HG03521 (cell line): ENCODE results near the gene TRIP12.
"Not testable (repeated sequence)": the region's sequence is repeated elsewhere in the genome, so short reads cannot be mapped to it uniquely, and the experiment has no call there.

ENCODE experiments used
- ATAC-seq: cut with Tn5 transposase; IDR thresholded peaks from one replicate; pipeline ENCODE4 v1.9.1; 2021; ENCODE audit warnings: mild to moderate bottlenecking, moderate library complexity; ENCODE audit not compliant: unreplicated experiment

The TRIP12 gene

DNA sequence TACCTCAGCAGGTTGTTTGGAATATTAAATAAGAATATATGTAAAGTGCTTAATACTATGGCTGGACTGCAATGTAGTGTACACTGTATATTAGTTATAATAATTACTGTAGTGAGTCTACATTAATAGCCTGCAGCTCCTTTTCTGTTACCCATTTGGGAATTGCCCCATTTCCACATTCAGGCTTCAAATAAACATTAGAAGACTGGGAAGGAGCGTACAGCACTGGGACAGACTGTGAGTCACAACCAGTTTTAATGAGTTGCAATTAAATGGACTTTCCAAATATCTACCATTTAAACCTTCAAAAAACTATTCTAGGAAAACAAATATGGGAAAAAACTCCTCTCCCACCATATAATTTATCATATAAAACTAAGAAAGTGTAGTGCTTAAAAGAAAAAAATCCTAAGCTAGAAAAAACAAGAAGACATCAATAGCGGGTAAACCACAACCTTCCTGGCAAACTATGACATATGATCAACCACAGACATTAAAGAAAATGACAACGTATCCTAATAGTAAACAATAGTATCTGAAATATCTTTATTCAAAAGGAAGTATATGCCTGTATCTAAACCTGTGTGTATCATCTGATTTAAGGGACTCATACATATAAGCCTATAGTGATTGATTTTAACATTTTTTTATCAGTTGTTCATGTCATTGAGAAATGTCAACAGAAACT lies 86.1 kb downstream of the TRIP12 start:
- no peak for ATAC-seq

DNA sequence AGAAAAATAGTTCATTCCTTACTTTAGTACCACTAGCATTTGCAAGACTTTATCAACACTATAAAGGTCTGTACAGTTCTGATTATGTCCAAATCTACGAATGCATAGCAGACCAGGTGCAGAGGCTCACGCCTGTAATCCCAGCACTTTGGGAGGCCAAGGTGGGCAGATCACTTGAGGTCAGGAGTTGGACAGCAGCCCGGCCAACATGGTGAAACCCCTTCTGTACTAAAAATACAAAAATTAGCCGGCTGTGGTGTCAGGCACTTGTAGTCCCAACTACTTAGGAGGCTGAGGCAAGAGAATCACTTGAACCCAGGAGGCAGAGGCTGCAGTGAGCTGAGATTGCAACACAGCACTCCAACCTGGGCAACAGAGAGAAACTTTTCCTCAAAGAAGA lies 87.4 kb downstream of the TRIP12 start:
- not testable (repeated sequence) for ATAC-seq

DNA sequence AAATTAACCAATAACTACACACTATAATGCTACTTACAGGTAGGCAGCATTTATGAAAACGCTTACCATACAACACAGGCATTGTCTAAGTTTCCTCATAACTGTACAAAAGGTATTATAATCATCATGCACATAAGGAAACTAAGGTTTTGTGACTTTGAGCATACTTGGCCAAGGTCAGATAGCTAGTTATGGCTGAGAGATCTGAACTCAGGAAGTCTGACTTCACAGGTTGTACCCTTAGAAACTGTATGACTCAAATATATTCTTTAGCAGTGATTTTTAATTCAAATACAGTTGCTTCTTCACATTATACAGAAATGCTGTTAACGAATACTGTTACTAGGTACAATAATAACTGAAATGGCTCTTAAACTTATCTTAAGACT lies 89.3 kb downstream of the TRIP12 start:
- no peak for ATAC-seq

DNA sequence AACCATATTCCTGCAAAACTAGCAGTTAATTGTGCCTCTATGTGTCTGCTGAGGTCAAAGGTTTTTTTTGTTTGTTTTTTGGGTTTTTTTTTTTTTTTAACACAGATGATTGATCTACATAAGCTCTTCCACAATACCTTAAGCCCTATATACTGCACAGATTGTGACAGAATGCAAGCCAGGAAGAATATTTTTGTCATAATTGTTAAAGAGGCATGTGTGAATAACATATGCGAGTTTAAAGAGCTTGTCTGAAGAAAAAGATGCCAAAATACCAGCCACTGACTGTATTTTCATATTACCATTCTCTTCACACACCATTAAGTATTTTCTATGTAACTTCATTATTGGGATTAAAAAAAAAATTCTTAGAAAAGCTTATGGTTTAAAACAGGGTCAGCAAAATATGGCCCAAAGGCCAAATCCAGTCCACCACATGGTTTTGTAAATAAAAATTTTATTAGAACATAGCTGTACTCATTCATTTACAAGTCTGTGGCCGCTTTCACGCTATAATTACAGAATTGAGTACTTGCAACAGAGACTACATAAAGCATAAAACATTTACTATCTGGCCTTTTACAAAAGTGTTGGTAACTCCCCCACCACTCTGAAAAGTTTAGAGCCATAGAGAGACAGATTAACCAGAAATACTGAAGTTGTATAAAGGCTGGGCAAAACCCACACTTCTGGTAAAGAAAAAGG lies 89.9 kb downstream of the TRIP12 start:
- no peak for ATAC-seq

DNA sequence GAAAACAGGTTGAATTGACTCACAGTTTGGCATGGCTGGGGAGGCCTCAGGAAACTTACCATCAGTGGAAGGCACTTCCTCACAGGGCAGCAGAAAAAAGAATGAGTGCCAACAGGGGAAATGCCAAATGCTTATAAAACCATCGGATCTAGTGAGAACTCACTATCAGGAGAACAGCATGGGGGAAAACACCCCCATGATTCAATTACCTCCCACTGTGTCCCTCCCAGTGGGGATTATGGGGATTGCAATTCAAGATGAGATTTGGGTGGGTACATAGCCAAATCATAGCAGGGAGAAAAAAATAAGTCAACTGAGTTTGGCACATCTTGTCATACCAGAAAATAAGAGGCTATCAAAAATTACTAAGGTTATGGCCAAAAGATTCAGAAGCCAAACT lies 96.3 kb downstream of the TRIP12 start:
- no peak for ATAC-seq

DNA sequence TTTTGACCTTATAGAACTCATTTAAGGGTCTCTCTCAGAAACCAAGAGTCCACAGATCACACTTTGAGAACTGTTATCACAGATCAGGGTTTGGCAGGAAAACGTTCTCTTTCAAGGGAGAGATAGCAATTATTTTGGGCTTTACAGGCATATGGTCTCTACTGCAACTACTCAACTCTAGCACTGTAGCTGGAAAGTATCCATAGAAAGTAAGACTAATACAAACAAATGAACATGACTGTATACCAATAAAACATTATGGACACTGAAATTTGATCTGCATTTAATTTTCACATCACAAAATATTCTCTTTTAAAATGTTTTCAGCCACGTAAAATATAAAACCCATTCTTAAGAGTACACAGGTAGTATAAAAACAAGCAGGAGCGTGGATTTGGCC lies 100.5 kb downstream of the TRIP12 start:
- ATAC-seq, result no peak

DNA sequence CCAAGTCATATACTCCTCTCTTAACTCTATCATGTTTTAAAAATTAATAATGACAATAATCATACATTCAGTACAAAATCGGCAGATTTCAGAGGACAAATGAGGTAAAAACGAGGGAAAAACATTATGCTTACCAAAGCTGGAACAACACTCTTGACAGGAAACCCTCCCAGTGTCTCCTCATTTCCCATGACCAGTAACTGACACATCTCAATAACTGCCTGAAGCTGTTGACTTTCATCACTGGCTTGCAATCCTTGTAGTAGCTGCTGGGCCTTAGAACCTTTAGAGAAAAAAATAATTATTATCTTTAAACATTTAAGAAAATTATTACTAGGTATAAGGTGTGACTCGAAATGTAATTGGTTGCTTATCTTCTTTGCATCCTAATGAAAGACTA lies 103.6 kb downstream of the TRIP12 start:
- ATAC-seq, result no peak

DNA sequence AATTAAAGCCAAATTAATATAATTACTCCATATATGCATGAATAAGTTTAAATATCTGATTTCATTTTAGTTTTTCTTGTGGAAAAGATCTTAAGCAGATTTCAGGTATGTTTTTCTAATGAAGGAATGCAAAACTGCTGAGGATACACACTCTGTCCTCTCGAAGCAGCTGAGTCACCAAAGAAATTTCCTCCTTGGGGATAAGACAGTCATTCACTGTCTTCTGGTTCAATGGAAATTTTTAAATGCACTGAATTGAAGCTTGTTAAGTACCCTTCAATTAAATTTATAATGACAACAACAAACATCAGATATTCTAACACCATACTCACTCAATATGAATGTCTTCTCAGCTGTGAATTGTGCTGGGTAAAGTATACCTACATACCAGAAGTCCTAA lies 106.0 kb downstream of the TRIP12 start:
- ATAC-seq, result no peak

DNA sequence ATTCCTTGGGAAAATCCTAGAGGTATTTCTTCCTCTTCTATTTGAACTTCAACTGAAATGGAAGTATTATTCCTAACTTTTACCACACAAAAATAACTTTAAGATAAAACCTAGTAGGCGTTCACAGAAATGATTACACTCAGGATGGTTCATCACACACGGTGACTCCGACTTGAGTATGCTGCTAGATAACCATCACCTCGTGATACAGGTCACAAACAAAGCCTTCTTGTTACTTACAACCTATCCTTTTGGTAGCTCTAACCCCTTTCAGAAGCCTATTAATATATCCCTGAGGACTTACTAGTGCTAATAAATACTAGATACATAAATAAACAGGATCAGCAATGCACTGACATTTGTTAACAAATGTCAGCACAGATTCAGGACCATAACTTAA lies 106.5 kb downstream of the TRIP12 start:
- ATAC-seq, result no peak

DNA sequence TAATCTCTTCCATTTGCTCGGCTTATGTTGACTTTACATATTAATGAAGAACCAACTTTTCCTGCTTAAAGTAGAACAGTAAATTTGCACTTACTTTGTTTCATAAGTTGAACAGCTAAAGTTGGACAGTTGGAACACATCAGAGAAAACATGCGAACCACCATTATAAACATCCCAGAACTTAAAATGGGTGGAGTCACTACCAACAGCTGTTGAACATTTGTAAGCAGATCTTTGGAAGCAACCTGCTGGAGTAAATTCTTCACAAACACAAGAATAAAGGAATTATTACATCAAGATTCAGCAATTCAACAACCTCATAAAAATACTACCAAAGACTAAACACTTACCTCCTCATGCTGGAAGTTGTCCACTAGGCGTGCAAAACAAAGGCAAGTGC lies 111.0 kb downstream of the TRIP12 start:
- no peak for ATAC-seq

DNA sequence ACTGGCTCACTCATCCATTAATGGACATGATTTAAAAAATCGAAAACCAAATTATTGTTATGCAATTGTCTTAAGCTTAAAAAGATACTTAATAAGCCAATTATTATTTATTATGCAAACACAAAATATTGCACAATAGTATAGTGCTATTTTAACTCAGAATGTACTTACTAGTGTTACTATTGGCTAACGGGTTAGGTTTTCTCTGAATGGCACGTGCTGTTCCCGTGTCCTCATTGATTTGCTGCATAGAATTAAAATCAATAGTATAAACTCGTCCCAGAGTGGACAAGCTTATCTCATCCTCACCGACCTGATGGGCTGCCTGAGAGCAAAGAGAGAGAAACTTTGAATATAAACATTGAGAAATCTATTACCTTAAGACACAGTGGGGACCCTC lies 116.2 kb downstream of the TRIP12 start:
- ATAC-seq, result no peak

DNA sequence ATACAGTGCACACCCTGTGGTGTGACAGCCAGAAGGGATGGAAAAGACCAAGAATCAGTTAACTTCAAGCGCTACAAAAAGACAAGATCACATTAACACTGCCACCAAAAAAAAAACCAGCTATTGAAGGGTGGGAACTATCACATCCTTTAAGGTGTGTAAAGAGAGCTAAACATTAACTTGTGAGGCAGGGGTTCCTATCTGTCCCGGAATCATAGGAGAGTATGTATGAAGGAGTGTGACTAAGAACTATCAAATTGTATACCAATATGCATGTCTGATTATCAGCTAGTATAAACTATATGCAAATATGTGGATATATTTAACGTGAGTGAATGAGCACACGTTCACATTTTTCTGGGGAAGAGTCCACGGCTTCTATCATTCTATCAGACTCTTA lies 119.0 kb downstream of the TRIP12 start:
- ATAC-seq, result no peak

DNA sequence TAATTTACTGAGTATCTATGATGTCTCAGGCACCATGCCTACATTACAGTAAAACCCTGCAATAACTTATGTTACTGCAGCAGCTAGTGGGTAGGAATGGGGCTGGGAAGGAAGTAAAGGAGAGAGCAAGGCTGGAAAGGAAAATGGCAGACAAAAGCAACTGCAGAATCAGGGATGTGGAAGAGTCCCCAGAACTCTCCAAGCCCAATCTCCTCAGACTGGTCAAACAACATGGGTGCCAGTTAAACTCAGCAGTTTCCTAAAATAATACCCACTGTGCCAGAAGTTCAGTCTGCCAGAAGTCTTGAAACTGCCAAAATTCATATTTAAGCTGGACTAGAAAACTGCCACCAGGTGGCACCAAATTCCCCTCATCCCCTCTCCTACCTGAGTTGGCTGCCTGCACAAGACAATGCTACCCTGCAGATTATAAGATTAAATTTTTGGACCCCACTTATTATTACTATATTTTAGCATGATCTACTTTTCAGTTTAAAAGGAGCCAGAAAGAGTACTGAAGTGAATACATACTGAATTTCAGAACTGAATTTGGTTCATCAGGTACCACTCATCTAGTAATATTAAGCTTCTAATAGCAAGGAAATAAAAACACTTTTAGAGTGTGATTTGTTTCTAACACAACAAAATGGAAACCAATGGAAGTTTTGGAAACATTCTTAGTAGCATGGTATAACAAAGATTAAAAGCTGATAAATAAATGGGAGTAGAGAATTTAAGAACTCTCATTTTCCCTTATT lies 120.6 kb downstream of the TRIP12 start:
- peak; percentile 48 for ATAC-seq

DNA sequence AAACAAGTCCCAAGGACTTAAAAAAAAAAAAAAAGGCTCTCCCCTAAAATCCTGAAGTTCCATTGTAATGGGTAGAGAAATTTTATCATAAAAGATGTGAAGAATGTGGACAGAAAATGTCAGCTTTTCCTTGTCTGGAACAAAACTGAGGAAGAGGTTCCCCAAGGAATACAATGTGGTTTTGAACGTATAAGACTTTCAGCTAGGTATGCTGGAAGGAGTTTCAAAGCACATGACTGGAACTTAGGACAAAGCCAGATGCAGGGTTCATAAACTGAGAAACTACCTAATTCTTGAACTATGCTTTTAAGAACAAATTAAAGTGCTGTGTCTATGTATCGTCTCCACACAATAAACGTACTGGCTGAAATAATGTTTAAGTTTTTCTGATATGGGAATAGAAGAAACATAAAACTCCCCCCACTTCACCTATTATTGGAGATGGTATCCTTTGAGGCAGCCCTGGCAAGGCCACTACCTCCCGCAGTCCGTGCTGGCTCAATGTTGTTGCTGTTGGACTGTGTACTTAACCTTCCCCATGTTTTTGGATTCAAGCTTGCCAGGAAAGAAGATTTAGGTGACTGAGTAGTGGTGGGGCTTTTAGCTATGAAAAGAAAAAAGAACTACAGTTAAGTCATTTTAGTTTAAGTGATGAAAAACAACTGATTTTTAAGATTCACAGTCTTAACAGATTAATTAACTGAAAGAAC lies 123.2 kb downstream of the TRIP12 start:
- ATAC-seq, result no peak

DNA sequence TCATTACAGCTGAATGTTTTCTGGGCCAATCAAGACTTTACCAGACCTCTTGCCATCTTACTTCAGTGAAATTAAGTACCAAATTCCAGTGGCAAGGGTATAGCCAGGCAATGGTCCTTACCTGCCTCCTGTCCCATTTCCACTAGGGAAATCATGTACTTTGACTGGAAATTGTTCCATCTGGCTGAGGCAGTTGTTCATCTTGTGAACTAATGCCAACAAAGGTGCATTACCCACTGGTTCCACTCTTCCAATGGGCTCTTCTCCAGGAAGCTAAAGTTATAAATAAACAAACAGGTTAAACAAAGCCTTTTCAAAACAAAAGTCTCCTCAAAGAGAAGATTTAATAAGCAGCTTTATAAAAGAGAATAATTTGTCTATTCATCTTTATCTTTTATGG lies 126.8 kb downstream of the TRIP12 start:
- ATAC-seq, result no peak

DNA sequence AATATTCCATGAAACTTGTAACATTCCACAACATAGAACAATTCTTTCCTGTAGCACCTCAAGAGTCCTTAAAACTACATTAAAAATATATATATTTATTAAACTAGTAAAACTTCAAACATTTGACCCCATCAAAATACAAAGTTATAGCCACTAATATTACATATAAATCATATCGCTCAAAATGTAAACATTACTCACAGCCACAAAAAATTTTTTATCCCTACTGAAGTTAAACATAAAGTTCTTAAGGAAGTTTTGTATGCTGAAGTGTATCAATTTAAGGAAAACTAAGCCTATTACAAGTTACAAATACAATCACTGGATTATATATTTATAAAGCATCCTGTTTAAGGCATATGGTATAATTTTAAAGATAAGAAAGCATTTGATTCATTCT lies 127.2 kb downstream of the TRIP12 start:
- no peak for ATAC-seq

DNA sequence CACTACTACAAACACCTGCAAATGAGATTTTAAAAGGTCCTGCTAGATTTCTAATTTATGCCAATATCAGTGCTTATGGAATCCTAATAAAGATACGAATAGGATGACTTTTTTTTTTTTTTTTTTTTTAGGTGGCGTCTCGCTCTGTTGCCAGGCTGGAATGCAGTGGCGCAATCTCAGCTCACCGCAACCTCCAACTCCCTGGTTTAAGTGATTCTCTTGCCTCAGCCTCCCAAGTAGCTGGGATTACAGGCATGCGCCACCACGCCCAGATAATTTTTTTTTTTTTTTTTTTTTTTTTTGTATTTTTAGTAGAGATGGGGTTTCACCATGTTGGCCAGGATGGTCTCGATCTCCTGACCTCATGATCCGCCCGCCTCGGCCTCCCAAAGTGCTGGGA lies 135.5 kb downstream of the TRIP12 start:
- ATAC-seq, result not testable (repeated sequence)

DNA sequence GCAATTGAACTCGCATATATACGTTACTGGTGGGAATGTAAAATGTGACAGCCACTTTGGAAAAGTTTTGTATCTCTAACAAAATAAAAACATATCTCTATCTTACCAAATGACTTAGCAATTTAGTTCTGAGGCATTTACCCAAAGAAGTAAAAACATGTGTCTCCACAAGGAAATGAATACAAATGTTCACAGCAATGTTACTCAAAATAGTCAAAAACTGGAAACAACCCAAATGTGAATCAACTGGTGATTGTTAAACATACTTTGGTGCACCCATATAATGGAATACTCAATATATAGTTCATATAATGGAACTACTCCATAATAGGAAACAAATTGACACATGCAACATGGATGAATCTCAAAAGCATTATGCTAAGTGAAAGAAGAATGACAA lies 137.0 kb downstream of the TRIP12 start:
- ATAC-seq, result no peak

DNA sequence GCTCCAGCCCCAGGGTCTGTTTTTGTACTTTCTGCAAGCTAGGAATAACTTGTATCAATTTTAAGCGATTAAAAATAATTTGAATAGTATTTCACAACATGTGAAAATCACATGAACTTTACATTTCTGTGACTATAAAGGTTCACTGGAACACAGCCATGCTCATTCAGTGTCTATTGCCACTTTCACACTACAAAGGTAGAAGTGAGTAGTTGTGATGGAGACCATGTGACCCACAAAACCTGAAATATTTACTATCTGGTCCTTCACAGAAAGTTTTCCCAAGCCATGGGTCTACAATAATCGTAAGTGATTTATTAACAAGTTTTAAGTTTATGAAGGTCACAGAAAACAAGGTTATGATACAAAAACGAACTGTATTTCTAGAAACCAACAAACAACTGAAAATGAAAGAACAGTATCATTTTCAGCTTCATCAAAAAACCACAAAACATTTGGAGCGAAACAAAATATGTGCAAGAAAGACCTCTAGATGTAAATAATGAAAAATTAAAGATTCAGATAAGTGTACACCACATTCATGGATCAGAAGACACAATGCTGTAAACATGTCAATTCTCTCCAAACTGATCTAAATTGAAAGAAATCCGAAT lies 138.6 kb downstream of the TRIP12 start:
- ATAC-seq, result peak; percentile 47

DNA sequence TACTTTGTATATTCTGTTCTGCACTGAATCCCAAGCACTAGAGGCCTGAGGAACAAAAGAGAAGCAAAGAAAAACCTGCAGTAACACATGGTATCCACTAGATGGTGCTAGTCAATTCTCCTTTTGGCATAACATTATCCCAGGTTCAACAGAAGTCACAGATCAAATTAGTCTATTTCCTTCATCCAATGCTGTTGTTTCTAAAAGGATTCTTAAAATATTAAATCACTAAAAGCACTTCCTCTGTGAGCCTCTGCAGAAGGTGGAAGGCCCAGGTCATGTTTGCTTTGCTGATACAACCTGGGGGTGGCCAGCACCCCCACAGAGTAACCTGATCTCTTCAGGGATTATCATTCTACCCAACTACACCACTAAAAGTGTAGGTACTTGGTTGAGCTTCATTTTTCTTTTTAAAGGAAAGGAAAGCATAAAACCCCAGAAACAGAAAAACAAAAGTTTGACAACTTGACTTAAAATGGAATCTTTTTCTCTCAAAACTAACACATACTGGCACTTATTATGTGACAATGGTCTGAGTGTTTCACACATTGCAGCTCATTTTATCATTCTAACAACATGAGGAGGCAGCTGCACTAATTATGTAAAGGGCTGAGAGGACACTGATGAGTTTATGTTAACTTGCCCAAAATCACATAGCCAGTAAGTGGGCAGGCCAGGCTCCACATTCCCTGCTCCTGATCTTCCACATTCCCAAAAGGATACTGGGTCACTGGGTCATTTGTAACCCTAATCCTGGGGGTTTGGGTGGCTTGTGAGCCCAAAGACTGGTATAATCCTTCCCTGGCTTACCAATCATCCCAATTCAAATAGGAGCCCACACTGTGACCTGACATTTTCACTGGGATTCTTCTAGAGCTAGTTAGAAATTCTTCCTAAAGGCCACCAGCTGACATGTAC lies 140.7 kb downstream of the TRIP12 start:
- ATAC-seq, result no peak
